ENCODE results near the gene ZNF587.
"Not testable (repeated sequence)": the region's sequence is repeated elsewhere in the genome, so short reads cannot be mapped to it uniquely, and the experiment has no call there.

DNA sequence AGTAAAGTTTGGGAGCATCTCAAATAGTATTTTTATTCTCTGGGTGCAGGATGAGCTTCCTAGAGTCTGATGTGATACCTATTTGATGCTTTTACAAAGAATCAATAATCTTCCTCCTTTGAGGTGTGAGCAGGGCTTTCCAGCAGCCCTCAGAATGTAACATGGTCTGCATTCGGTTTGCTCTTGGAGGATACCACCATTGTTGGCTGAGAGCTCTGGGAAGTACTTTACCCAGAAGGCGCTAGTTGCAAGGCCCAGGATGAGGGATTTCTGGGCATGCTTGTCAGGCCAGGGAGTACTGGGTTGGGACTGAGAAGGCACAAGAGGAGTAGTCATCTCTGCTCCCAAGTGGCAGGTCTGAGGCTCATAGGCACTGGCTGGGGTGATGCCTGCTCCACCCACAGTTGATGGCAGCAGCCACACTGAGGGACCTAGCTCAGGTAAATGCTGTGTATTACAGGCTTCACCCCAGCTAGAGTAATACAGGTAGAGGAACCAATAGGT, 445 bp upstream of the ZNF587 start:
- TF ChIP-seq, protein P1, sequence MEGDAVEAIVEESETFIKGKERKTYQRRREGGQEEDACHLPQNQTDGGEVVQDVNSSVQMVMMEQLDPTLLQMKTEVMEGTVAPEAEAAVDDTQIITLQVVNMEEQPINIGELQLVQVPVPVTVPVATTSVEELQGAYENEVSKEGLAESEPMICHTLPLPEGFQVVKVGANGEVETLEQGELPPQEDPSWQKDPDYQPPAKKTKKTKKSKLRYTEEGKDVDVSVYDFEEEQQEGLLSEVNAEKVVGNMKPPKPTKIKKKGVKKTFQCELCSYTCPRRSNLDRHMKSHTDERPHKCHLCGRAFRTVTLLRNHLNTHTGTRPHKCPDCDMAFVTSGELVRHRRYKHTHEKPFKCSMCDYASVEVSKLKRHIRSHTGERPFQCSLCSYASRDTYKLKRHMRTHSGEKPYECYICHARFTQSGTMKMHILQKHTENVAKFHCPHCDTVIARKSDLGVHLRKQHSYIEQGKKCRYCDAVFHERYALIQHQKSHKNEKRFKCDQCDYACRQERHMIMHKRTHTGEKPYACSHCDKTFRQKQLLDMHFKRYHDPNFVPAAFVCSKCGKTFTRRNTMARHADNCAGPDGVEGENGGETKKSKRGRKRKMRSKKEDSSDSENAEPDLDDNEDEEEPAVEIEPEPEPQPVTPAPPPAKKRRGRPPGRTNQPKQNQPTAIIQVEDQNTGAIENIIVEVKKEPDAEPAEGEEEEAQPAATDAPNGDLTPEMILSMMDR (IDR thresholded peaks at IDR 0.05): not testable (repeated sequence)
- TF ChIP-seq POLR2A (IDR thresholded peaks at IDR 0.05): not testable (repeated sequence)

Measured in adrenal gland (tissue), 5 donors.